Stimulated activated memory B cell treated with anti-CD40 and anti-IgM and Interleukin-4, amounts not matched to agents 10 μg/mL and 1 μg/mL and 100 μg/mL, for 72 hours (primary cell): Measurements from ENCODE around the gene BCL2A1.
"Not testable (repeated sequence)": the region's sequence is repeated elsewhere in the genome, so short reads cannot be mapped to it uniquely, and the experiment has no call there.

Experiments used
- ATAC-seq: fragments of 150-1000 bp; cut with Tn5 transposase; 2 replicates; pipeline ENCODE4 v1.10.0; 2021
- H3K27ac Mint-ChIP-seq: one replicate; pipeline ENCODE4 v1.8.0; 2022; ENCODE audit warnings: mild to moderate bottlenecking, mixed read lengths
- H3K27me3 Mint-ChIP-seq: one replicate; pipeline ENCODE4 v1.8.0; 2022; ENCODE audit warnings: mixed read lengths
- H3K36me3 Mint-ChIP-seq: one replicate; pipeline ENCODE4 v1.8.0; 2022; ENCODE audit warnings: mixed read lengths
- H3K4me1 Mint-ChIP-seq: one replicate; pipeline ENCODE4 v1.8.0; 2022; ENCODE audit warnings: mixed read lengths
- H3K4me3 Mint-ChIP-seq: one replicate; pipeline ENCODE4 v1.8.0; 2022; ENCODE audit warnings: mild to moderate bottlenecking, moderate library complexity, mixed read lengths
- H3K9me3 Mint-ChIP-seq: one replicate; pipeline ENCODE4 v1.8.0; 2022; ENCODE audit warnings: mixed read lengths

BCL2A1 gene

GRCh38 chr15:79970624-79971434 is at the start of gene BCL2A1:
TSS of gene BCL2A1 (minus strand) at chr15:79971196. CDS start at chr15:79971119, 77 bp downstream.
- H3K4me3 Mint-ChIP-seq: peak within 1 kb of the TSS; percentile 88
- H3K36me3 Mint-ChIP-seq: peaks cover 19% of the 10 kb centered on the region
- H3K27ac Mint-ChIP-seq: peak within 1 kb of the TSS; percentile 99
- peaks cover 60% of the 10 kb centered on the region for H3K4me1 Mint-ChIP-seq
- H3K27me3 Mint-ChIP-seq: no peaks in the 10 kb centered on the region
- ATAC-seq: peak; percentile 93
- H3K9me3 Mint-ChIP-seq: peaks cover 4% of the 10 kb centered on the region

GRCh38 chr15:80020731-80021130 is 49.7 kb upstream of the BCL2A1 start:
- H3K4me1 Mint-ChIP-seq: peaks cover 61% of the 10 kb centered on the region
- ATAC-seq: no peak
- no peak overlapping the region for H3K4me3 Mint-ChIP-seq
- peaks cover 5% of the 10 kb centered on the region for H3K9me3 Mint-ChIP-seq
- no peaks in the 10 kb centered on the region for H3K27me3 Mint-ChIP-seq
- peak overlapping the region; percentile 96 for H3K27ac Mint-ChIP-seq
- H3K36me3 Mint-ChIP-seq: peaks cover 8% of the 10 kb centered on the region

- H3K4me1 Mint-ChIP-seq: peaks cover 67% of the 10 kb centered on the region
- H3K27me3 Mint-ChIP-seq, H3K36me3 Mint-ChIP-seq, H3K9me3 Mint-ChIP-seq, ATAC-seq: not testable (repeated sequence)
- peak overlapping the region; percentile 24 for H3K4me3 Mint-ChIP-seq
- H3K27ac Mint-ChIP-seq: peak overlapping the region; percentile 96
These were observed 49.2 kb upstream of the BCL2A1 start for GRCh38 chr15:80020149-80020548.

GRCh38 chr15:80019168-80019745 is 48.3 kb upstream of the BCL2A1 start:
- no peak for ATAC-seq
- peaks cover 5% of the 10 kb centered on the region for H3K9me3 Mint-ChIP-seq
- H3K4me1 Mint-ChIP-seq: peaks cover 70% of the 10 kb centered on the region
- H3K36me3 Mint-ChIP-seq: peaks cover 18% of the 10 kb centered on the region
- peak overlapping the region; percentile 96 for H3K27ac Mint-ChIP-seq
- peak overlapping the region; percentile 82 for H3K4me3 Mint-ChIP-seq
- H3K27me3 Mint-ChIP-seq: no peaks in the 10 kb centered on the region

- H3K4me1 Mint-ChIP-seq: peaks cover 65% of the 10 kb centered on the region
- not testable (repeated sequence) for H3K9me3 Mint-ChIP-seq, ATAC-seq, H3K27me3 Mint-ChIP-seq
- H3K36me3 Mint-ChIP-seq: peaks cover 12% of the 10 kb centered on the region
- peak overlapping the region; percentile 96 for H3K27ac Mint-ChIP-seq
- peak overlapping the region; percentile 82 for H3K4me3 Mint-ChIP-seq
These were observed 46.1 kb upstream of the BCL2A1 start for GRCh38 chr15:80017139-80017538.

- Mint-ChIP-seq H3K36me3 (peaks cover 12% of the 10 kb centered on the region), H3K4me1 (peaks cover 68% of the 10 kb centered on the region), H3K27ac (peak overlapping the region; percentile 96)
- ATAC-seq, H3K9me3 Mint-ChIP-seq, H3K27me3 Mint-ChIP-seq, H3K4me3 Mint-ChIP-seq: not testable (repeated sequence)
These were observed 45.5 kb upstream of the BCL2A1 start for GRCh38 chr15:80016506-80016905.

GRCh38 chr15:80015156-80015555 is 44.2 kb upstream of the BCL2A1 start:
- no peak for ATAC-seq
- H3K27me3 Mint-ChIP-seq: no peaks in the 10 kb centered on the region
- peaks cover 12% of the 10 kb centered on the region for H3K36me3 Mint-ChIP-seq
- no peaks in the 10 kb centered on the region for H3K9me3 Mint-ChIP-seq
- H3K27ac Mint-ChIP-seq: no peak overlapping the region
- peaks cover 76% of the 10 kb centered on the region for H3K4me1 Mint-ChIP-seq
- no peak overlapping the region for H3K4me3 Mint-ChIP-seq

- H3K4me1 Mint-ChIP-seq: peaks cover 78% of the 10 kb centered on the region
- H3K27ac Mint-ChIP-seq, H3K27me3 Mint-ChIP-seq, ATAC-seq, H3K4me3 Mint-ChIP-seq, H3K9me3 Mint-ChIP-seq: not testable (repeated sequence)
- peaks cover 12% of the 10 kb centered on the region for H3K36me3 Mint-ChIP-seq
These were observed 43.2 kb upstream of the BCL2A1 start for GRCh38 chr15:80014186-80014585.

GRCh38 chr15:80012060-80012726 is 41.2 kb upstream of the BCL2A1 start:
- Mint-ChIP-seq H3K27ac (peak overlapping the region; percentile 98), H3K9me3 (no peaks in the 10 kb centered on the region), H3K27me3 (no peaks in the 10 kb centered on the region), H3K4me3 (peak overlapping the region; percentile 64), H3K36me3 (peaks cover 12% of the 10 kb centered on the region), H3K4me1 (peaks cover 69% of the 10 kb centered on the region)
- no peak for ATAC-seq

- Mint-ChIP-seq H3K4me1 (peaks cover 63% of the 10 kb centered on the region), H3K9me3 (no peaks in the 10 kb centered on the region), H3K27ac (peak overlapping the region; percentile 98), H3K4me3 (peak overlapping the region; percentile 47), H3K36me3 (peaks cover 12% of the 10 kb centered on the region), H3K27me3 (no peaks in the 10 kb centered on the region)
- ATAC-seq: no peak
These were observed 40.6 kb upstream of the BCL2A1 start for GRCh38 chr15:80011596-80011995.

GRCh38 chr15:80011041-80011523 is 40.1 kb upstream of the BCL2A1 start:
- H3K27ac Mint-ChIP-seq: peak overlapping the region; percentile 98
- peak; percentile 59 for ATAC-seq
- not testable (repeated sequence) for H3K9me3 Mint-ChIP-seq, H3K27me3 Mint-ChIP-seq
- peaks cover 66% of the 10 kb centered on the region for H3K4me1 Mint-ChIP-seq
- peak overlapping the region; percentile 47 for H3K4me3 Mint-ChIP-seq
- peaks cover 12% of the 10 kb centered on the region for H3K36me3 Mint-ChIP-seq

- H3K9me3 Mint-ChIP-seq: no peaks in the 10 kb centered on the region
- H3K36me3 Mint-ChIP-seq: peaks cover 10% of the 10 kb centered on the region
- peaks cover 62% of the 10 kb centered on the region for H3K4me1 Mint-ChIP-seq
- H3K27me3 Mint-ChIP-seq: no peaks in the 10 kb centered on the region
- H3K4me3 Mint-ChIP-seq: peak overlapping the region; percentile 60
- ATAC-seq: peak; percentile 69
- H3K27ac Mint-ChIP-seq: peak overlapping the region; percentile 98
These were observed 39.2 kb upstream of the BCL2A1 start for GRCh38 chr15:80010131-80010673.

- H3K4me3 Mint-ChIP-seq: no peak overlapping the region
- H3K4me1 Mint-ChIP-seq: peaks cover 52% of the 10 kb centered on the region
- H3K9me3 Mint-ChIP-seq: no peaks in the 10 kb centered on the region
- no peaks in the 10 kb centered on the region for H3K36me3 Mint-ChIP-seq
- H3K27me3 Mint-ChIP-seq: no peaks in the 10 kb centered on the region
- ATAC-seq: no peak
- peak overlapping the region; percentile 98 for H3K27ac Mint-ChIP-seq
These were observed 36.5 kb upstream of the BCL2A1 start for GRCh38 chr15:80007532-80007931.

GRCh38 chr15:80006946-80007345 is 36.0 kb upstream of the BCL2A1 start:
- Mint-ChIP-seq H3K9me3 (no peaks in the 10 kb centered on the region), H3K4me3 (no peak overlapping the region), H3K4me1 (peaks cover 46% of the 10 kb centered on the region), H3K27me3 (no peaks in the 10 kb centered on the region), H3K36me3 (no peaks in the 10 kb centered on the region), H3K27ac (peak overlapping the region; percentile 57)
- ATAC-seq: no peak

GRCh38 chr15:80003934-80004472 is 33.0 kb upstream of the BCL2A1 start:
- H3K27ac Mint-ChIP-seq: no peak overlapping the region
- no peak overlapping the region for H3K4me3 Mint-ChIP-seq
- H3K4me1 Mint-ChIP-seq: peaks cover 18% of the 10 kb centered on the region
- peaks cover 4% of the 10 kb centered on the region for H3K9me3 Mint-ChIP-seq
- peaks cover 14% of the 10 kb centered on the region for H3K36me3 Mint-ChIP-seq
- no peaks in the 10 kb centered on the region for H3K27me3 Mint-ChIP-seq
- ATAC-seq: no peak
